ENCODE measurements around the gene C16orf95. TPM values are rescaled to one million over a fixed set of nuclear protein-coding genes. Genes with fewer than 3 reads are reported as not detected.
"Not testable (repeated sequence)": the region's sequence is repeated elsewhere in the genome, so short reads cannot be mapped to it uniquely, and the experiment has no call there.

Gene C16orf95, protein sequence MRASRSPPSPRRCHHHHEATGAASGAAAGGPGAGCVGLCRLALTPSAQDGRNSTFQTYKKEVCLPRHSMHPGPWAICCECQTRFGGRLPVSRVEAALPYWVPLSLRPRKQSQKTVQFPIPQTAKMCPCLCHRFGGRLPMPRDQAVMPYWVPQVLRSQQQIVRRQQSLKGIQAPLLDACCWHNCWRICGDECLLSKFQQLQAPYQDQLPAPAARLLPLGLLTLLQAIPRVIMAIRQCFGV
- total RNA-seq, result 6.1 TPM

DNA sequence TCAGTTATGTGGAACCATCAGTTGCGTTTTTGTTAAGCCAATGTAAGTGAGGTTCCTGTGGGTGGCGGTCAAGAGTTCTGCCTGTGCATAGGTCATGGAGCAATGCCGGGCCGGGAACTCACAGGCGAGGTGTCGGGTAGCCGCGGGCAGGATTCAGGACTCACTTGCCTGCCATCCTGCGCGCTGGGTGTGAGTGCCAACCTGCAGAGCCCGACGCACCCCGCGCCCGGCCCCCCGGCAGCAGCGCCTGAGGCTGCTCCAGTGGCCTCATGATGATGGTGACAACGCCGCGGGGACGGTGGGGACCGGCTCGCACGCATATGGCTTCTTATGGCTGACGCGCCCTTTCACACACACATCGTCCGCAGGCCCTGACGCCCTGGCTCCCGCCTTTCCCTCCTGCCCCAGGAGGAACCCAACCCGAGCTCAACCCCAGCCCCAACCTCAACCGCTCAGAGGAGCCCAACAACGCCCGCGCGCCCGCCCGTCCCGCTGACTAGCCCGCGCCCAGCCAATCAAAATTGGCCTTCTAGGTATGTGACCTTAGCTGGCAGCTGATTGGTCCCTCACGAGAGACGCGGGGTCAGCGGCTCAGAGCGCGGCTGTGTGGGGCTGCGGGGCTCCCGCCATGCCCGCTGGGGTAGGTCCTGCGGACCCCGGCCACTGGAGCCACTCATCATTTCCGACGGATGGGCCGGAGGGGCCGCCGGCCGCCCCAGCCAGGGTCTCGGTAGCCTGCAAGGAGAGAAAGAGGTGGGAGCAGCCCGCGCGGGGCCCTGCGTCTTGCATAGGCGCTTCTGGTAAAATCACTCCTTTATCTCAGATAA is at the start of gene C16orf95:
TSS of gene C16orf95 (minus strand) at position 470 of the 827 bp plus-strand sequence. CDS start at position 320, 150 bp downstream.
- intact Hi-C loops (cut with DNase I), result no loop called here
- ATAC-seq (peak; percentile 99), DNase-seq (ENCODE audit: low spot score) (peak; percentile 99)

DNA sequence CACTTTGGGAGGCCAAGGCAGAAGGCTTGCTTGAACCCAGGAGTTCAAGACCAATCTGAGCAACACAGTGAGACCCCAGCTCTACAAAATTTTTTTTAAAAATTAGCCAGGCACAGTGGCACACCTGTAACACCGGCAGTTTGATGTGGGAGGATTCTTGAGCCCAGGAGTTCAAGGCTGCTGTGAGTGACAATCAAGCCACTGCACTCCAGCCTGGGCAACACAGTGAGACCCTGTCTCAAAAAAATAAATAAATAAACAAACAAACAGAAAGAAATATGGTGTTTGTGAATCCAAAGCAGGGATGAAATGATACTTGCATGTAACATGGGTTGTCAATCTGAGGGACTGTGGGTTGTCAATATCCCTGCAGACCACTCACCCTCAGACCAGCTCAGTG is 49.7 kb upstream of the C16orf95 start:
- intact Hi-C loops (cut with DNase I), result no loop called here
- DNase-seq (ENCODE audit: low spot score) (no peak), ATAC-seq (no peak)

DNA sequence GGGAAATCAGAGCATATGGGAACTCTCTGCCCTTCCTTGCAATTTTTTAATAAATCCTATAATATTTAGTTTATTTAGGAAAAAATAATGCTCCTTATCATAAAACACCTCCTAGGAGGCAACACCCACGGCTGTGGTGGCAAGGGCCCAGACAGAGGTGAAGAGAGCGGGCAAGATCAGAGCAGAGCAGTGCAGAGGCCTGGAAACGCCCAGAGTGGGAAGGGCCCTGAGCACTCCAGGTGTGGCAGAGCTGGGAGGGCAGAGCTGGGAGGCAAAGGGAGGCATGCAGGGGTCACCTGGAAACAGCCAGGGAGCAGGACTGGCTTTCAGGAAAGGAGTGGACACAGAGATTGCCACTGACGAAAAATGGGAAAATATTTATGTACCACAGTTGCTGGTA is 49.1 kb upstream of the C16orf95 start:
- ATAC-seq, result no peak
- intact Hi-C loops (cut with DNase I), result no loop called here
- no peak for DNase-seq (ENCODE audit: low spot score)

DNA sequence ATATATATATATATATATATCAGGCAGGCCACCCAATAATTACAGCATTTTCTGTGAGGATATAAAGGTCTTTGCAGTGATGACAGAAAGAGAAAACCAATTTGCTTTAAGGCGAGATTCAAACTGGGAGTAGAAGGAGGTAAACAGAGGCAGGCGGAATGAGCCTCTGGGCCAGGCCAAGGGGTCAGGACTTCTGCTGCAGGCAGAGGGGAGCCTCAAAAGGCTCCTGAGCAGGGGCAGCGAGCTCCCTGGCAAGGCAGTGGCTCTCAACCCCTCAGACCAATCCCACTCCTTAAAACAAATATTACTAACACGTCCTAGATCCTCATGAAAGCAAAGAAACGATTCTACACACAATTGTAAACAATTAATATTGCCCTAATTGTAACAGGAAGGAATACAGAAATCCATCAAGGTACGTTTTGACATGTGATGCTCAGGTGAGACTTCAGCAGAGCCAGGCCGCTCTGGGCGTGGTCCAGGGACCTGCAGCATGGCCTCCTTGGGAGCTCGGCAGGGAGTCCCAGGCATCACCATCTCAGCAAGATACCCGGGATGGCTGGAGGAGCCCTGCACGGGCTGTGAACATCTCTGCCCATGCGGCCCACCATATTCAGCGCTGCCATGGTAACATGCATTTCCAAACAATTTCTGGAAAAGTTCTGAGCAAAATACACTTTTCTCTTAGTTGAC is 48.0 kb upstream of the C16orf95 start:
- ATAC-seq (no peak), DNase-seq (ENCODE audit: low spot score) (no peak)
- intact Hi-C loops (cut with DNase I), result no loop called here

DNA sequence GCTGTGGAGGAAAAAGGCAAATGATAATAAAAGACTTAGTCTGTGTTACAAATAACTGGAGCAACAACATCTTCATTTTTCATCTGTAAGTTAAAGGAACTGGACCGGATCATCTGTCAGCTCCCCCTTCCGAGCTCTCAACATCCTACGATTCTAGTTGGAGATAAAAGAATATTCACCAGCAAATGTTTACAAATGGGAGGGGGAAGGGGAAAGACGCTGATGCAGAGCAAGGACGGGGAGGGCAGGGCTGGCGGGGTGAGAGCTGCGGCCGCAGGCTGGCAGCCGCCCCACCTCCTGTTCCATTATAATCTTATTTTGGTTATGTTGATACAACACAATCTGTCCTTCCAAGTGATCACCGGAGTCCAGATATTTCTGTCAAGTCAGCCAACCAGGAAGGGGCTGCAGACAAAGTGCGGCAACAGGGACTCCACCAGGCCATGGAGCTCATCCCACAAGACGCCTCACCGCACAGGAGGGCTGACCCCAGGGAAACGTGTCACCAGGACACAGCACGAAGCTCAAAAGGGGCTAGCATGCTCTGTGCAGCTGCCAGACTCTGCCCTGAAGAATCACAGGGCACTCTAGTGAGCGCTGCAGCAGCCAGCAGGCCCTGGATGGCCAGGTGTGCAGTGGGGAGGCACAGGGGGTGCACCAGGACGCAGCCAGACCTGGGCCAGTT is 46.7 kb upstream of the C16orf95 start:
- intact Hi-C loops (cut with DNase I), result no loop called here
- ATAC-seq (peak; percentile 34), DNase-seq (ENCODE audit: low spot score) (no peak)

DNA sequence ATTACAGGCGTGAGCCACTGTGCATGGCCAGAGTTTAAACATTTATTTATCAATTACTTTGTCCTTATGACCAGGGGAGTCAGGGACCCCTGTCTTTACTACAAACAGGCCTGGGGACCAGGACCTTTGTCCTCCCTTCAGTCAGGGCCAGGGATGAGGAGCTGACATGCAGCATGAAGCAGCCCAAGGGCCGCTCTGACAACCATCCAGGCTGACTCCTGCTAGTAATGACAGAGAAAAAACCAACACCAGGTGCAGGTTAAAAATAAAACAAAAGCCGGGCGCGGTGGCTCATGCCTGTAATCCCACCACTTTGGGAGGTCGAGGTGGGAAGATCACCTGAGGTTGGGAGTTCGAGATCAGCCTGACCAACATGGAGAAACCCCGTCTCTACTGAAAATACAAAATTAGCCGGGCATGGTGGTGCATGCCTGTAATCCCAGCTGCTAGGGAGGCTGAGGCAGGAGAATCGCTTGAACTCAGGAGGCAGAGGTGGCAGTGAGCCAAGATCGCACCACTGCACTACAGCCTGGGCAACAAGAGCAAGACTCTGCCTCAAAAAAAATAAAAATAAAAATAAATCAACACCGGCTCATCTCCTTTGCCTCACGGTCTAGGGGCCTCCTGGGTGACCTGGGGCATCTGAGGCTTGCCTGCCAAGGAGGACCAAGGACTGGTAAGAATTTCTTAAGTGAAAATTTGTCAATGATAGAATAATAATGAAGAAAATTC is 45.8 kb upstream of the C16orf95 start:
- DNase-seq (ENCODE audit: low spot score); ATAC-seq; intact Hi-C loops (cut with DNase I): not testable (repeated sequence)

DNA sequence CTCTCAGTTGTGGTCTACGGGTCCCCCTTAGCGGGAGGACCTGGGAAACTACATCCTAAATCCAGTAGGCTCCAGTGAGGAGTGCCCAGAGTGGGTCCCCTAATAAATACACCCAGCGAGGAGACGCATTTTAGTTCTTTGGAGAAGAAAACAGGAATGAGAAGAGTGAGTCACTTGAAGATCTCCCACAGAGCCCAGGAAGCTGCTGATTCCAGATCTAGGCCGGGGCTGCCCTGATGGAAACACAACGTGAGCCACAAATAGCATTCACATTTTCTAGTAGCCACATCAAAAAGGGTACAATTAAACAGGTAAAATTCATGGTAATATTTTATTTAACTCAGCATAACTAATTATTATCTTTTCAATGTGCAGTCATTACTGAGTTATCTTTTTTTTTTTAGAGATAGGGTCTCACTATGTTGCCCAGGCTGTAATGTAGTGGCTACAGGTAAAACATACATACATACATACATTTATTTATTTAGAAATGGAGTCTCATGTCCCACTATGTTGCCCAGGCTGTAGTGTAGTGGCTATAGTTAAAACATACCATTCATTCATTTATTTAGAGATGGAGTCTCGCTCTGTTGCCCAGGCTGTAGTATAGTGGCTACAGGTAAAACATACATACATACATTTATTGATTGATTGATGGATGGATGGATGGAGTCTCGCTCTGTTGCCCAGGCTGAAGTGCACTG is 44.9 kb upstream of the C16orf95 start:
- DNase-seq (ENCODE audit: low spot score) (no peak), ATAC-seq (no peak)
- intact Hi-C loops (cut with DNase I), result no loop called here

DNA sequence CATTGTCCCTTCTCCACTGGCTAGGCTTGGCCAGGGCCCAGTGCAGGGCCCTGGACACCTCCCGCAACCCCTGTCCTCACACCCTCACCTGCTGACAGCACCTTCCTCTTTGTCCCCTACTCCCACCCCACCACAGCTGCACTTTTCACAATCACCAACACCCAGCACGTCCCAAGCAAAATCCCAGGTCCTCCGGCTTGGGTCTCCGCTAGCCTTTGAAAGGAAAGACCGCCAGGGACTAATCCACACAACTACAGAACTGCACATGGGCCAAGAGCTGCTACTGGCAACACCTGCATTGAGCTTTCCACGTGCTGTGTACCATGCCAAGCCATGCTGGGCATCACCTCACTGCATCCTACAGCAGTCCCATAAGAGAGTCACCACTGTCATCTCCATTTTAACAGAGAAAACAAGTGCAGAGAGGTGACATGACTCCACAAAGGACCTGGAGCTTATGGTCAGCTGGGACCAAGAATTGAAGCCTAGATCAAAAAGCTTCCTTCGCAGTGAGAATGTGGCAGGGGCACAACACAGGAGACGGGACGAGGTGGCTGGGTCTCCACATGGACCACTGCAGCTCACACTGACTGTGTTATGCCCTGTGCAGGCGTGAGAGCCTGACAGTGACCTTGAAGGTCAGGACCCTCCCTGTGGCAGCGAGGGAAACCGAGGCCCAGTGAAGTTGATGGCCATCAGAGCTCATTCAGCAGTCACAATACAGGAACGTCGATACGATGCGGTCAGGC is 43.8 kb upstream of the C16orf95 start:
- intact Hi-C loops (cut with DNase I), result no loop called here

DNA sequence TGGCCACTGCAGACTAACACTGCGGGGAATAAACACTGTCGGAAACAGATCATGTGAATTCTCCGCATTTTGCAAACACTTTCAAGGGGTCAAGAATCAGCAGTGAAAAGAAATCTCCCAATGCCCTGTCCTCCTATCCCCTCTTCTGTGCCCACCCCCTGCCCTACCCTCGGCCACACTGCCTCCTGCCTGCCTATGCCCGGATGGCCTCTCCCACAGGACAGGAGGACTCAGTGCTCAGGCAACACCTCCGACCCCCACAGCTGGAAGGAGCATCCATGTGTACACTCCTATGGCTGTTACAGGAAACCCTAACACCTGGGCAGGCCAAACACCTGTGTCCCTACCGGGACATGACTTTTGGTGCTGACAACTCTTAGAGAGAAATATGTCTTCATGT is 41.9 kb upstream of the C16orf95 start:
- ATAC-seq, result no peak
- intact Hi-C loops (cut with DNase I), result no loop called here
- no peak for DNase-seq (ENCODE audit: low spot score)

More for the DNA sequence above, 43.8 kb upstream of the C16orf95 start:
- ATAC-seq, result no peak
- DNase-seq (ENCODE audit: low spot score), result no peak

DNA sequence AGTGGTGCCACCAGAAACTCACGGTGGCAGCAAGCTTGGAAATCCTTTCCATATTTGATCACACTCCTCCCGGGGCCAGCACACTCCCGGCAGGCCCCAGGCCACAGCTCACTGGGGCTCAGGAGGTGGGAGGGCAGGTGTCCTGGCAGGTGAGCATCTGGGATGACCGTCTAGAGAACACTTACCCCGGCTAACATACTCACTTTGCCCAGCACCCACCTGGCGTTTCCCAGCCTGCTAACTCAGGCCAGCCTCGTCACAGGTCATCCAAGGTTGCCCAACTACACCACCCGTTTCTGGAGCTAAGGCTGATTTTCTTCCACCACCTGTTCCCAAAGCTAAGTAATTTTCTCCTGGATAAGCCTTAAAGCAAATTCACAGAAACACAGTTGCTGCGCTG is 41.5 kb upstream of the C16orf95 start:
- DNase-seq (ENCODE audit: low spot score) (no peak), ATAC-seq (no peak)
- intact Hi-C loops (cut with DNase I), result no loop called here

DNA sequence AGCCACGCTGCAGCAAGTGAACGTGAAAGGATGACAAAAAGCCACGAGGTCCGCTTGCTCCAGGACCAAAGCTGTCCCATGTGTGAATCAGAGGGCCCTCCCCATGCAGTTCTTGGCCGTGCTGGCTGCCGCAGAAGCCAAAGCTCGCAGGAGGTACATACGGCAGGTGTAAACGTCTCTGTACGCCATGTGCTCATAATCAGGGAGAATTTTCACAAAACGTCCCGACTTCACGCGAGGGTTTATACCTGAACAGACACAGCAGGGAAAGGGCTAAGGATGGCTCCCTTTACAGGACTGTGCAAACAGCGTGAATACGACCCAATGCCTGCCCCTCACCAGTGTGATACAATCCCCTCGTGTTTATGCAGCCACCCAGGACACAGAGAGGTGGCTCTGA is 41.1 kb upstream of the C16orf95 start:
- intact Hi-C loops (cut with DNase I), result no loop called here
- ATAC-seq (no peak), DNase-seq (ENCODE audit: low spot score) (no peak)

DNA sequence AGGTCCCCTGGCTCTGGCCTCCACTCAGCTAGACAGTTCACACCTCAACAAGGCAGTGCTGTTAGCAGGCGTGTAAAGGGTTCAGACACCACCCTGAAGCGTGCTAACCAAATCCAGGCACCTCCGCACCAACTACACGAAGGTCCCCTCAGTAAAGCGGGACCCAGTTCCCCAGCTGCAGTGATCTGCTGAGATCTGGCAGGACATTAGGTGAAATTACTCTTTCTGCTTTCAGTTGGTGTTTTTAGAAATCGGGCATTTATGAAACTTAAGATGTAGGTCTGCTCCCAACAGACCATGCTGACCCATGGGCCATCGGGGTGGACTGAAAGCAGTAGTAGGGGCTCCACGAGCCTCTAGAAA is 39.3 kb upstream of the C16orf95 start:
- DNase-seq (ENCODE audit: low spot score), result no peak
- intact Hi-C loops (cut with DNase I), result no loop called here
- no peak for ATAC-seq

DNA sequence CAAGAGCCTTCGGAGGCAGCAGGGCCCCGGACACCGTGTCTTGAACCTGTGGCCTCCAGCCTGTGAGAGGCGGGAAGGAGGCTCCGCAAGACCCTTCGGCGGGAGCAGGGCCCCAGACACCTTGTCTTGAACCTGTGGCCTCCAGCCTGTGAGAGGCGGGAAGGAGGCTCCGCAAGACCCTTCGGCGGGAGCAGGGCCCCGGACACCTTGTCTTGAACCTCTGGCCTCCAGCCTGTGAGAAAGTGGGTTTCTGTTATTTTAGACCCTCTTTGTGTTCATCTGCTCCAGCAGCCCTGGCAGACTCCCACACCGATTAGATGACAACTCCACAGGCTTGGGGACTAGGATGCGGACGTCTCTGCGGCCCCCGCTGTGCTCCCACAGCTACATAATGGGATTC is 36.4 kb upstream of the C16orf95 start:
- DNase-seq (ENCODE audit: low spot score), result no peak
- no peak for ATAC-seq
- intact Hi-C loops (cut with DNase I), result no loop called here

DNA sequence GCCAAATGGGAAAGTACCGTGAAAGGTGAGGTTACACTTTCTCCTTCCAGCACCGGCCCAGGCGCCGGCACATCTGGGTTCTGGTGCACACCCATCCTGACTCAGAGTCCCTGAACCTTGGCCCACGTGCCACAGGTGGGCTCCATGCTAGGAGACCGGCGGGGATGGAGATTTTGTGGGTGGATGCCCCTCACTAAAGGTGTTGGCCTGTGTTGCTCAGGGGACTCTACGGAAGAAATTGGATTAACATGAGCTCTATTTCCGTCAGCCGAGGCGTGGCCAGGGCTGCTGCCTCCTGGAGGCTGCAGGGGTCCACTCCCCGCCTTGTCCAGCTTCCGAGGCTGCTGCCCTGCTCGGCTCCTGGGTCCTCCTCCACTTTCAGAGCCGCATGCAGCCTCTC is 35.6 kb upstream of the C16orf95 start:
- ATAC-seq, result no peak
- DNase-seq (ENCODE audit: low spot score), result no peak
- intact Hi-C loops (cut with DNase I), result no loop called here

DNA sequence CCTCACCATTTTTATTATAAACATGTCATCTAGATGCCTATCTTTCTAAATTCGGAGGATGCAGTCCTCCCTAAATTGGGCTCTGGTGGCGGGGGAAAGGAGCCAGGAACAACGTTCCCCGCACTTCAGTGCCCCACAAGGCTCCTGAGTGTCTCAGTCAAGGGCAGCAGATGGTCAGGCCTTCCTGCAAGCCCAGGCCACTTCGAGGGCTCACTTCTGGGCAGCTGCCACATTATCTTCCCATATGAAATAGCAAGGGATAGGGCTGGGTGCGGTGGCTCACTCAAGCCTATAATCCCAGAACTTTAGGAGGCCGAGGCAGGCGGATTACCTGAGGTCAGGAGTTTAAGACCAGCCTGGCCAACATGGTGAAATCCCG is 34.1 kb upstream of the C16orf95 start:
- DNase-seq (ENCODE audit: low spot score) (no peak), ATAC-seq (no peak)
- intact Hi-C loops (cut with DNase I), result no loop called here

DNA sequence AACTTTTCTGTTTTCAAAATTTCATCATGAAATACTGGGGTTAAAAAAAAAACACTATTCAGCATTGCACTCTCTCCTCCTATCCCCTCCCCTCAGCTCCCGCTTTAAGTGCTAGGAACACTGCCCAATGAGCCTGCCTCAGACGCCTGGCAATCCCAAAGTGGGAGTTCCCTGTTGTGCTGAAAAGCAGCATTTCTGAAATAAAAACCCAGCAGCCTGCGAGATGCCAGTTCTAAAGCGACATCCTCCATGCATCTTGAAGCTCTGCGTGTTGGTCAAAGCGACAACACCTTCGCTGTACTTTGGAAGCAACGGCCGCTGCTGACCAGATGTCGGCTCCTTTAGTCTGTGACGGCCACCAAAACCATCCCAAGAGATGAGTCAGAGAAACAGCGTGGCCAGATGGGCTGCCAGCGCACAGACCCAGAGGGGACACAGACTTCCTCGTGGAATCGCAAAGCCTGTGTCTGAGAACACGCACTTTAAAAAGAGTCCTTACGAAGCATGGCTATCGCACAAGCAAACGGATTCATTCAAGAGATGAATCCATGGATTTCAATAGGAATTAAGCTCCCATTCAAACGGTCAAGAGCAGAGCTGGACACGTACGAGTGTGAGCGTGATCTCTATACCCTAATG is 33.6 kb upstream of the C16orf95 start:
- DNase-seq (ENCODE audit: low spot score) (no peak), ATAC-seq (peak; percentile 49)
- intact Hi-C loops (cut with DNase I), result no loop called here

DNA sequence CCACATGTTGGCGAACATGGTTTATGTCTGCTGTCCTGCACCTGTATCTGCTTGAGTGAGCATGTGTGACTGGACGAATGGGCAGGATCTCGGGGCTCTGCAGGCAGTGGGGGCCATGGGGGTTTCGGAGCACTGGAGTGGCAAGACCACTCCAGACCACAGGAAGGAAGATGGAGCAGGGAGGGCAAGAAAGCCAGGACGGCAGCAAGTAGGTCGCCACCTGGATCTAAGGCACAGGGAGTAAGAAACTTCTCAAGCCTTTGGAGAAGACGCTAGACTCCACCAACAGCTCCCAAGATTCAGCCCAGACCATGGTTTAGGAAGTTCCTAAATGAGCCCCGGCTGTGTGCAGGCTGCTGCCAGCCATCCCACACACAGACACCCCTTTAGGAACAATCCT is 32.8 kb upstream of the C16orf95 start:
- intact Hi-C loops (cut with DNase I), result no loop called here
- ATAC-seq, result no peak
- DNase-seq (ENCODE audit: low spot score), result no peak

Data from sciatic nerve (tissue), 2 donors.